A549 (cell line): ENCODE results near the gene RNASE7. TPM values are rescaled to one million over a fixed set of nuclear protein-coding genes. Genes with fewer than 3 reads are reported as not detected.

Source experiments
- ATAC-seq, 2 experiments: fragments of 200-7000 bp in 1 of 2; fragments of >200 bp in 1 of 2; cut with Nextera tagmentation in 1 of 2; cut with Tn5 transposase in 1 of 2; 3 replicates each; pipeline versions ENCODE4 v1.8.0 to v1.9.1; 2018 to 2020; ENCODE audit warnings: mild to moderate bottlenecking in 1 of 2, moderate library complexity in 1 of 2
- CTCF ChIA-PET: fragments of 300-600 bp; sonication (Branson Sonifier 250); formaldehyde crosslinking; extraction: SDS; loops from one replicate; lab custom pipeline; 2021; ENCODE audit warnings: antibody characterized with exemption, inconsistent platforms; lab: Yijun Ruan, JAX
- POLR2A ChIA-PET: fragments of 350-600 bp; formaldehyde crosslinking; extraction: SDS; loops from one replicate; lab custom pipeline; 2021; ENCODE audit warnings: antibody characterized with exemption, inconsistent platforms; lab: Yijun Ruan, JAX
- DNase-seq, 2 experiments: peaks; one replicate each; pipeline versions ENCODE4 v3.0.0 to v3.0.0-alpha.2; 2011 to 2016; ENCODE audit warnings: low read depth in 1 of 2, low spot score in 1 of 2
- FAIRE-seq: peaks from 2 replicates; lab custom pipeline; 2011; peaks lifted over from hg19 to GRCh38; lab: Jason Lieb, UNC
- H3K27ac ChIP-seq, 2 experiments: fragments of >200 bp; sonication (Bioruptor Twin); formaldehyde crosslinking; 3 replicates each; pipeline ENCODE4 v1.5.1; 2016 to 2017
- H3K4me1 ChIP-seq: fragments of >200 bp; sonication (Bioruptor Twin); formaldehyde crosslinking; 3 replicates; pipeline ENCODE4 v1.6.1; 2016
- H3K4me2 ChIP-seq: fragments of >200 bp; sonication (Bioruptor Twin); formaldehyde crosslinking; 3 replicates; pipeline ENCODE4 v1.6.1; 2016
- H3K4me3 ChIP-seq: fragments of >200 bp; sonication (Bioruptor Twin); formaldehyde crosslinking; 3 replicates; pipeline ENCODE4 v1.5.1; 2016
- H3K9me3 ChIP-seq: fragments of >200 bp; sonication (Bioruptor Twin); formaldehyde crosslinking; 3 replicates; pipeline ENCODE4 v1.6.1; 2016
- BHLHE40 ChIP-seq: IDR thresholded peaks from 2 replicates; pipeline ENCODE4 v1.6.1; 2012; ENCODE audit warnings: low read depth, low read length, inconsistent platforms
- CBX2 ChIP-seq: fragments of 200-600 bp; sonication (generic); IDR thresholded peaks from 2 replicates; pipeline ENCODE4 v1.6.1; 2016; ENCODE audit warnings: low read depth, mild to moderate bottlenecking, borderline replicate concordance
- CBX8 ChIP-seq: fragments of 200-600 bp; sonication (generic); IDR thresholded peaks from 2 replicates; pipeline ENCODE4 v1.6.1; 2016
- EP300 ChIP-seq, 2 experiments: fragments of >200 bp; sonication (Bioruptor Twin); formaldehyde crosslinking; IDR thresholded peaks; 2 replicates in 1 of 2; 3 replicates in 1 of 2; pipeline ENCODE4 v1.6.1; 2016 to 2017
- FOSB ChIP-seq: fragments of 250-450 bp; sonication (Bioruptor Pico); IDR thresholded peaks from 2 replicates; pipeline ENCODE4 v1.5.0; 2020; ENCODE audit warnings: mild to moderate bottlenecking, moderate library complexity
- HEYL ChIP-seq: fragments of 250-450 bp; sonication (Bioruptor Pico); IDR thresholded peaks from 2 replicates; pipeline ENCODE4 v1.8.0; 2021; ENCODE audit warnings: mild to moderate bottlenecking, moderate library complexity
- HOXA7 ChIP-seq: fragments of 250-450 bp; sonication (Bioruptor Pico); IDR thresholded peaks from 2 replicates; pipeline ENCODE4 v1.5.0; 2020; ENCODE audit warnings: mild to moderate bottlenecking, moderate library complexity
- HOXB13 ChIP-seq: fragments of 250-450 bp; sonication (Bioruptor Pico); IDR thresholded peaks from 2 replicates; pipeline ENCODE4 v1.5.0; 2020; ENCODE audit warnings: low read depth, mild to moderate bottlenecking, moderate library complexity
- HOXB5 ChIP-seq: fragments of 250-450 bp; sonication (Bioruptor Pico); IDR thresholded peaks from 2 replicates; pipeline ENCODE4 v1.5.0; 2020; ENCODE audit warnings: mild to moderate bottlenecking, moderate library complexity
- KDM1A ChIP-seq: fragments of 200-600 bp; sonication (generic); IDR thresholded peaks from 2 replicates; pipeline ENCODE4 v1.6.1; 2016; ENCODE audit warnings: low read depth, mild to moderate bottlenecking
- MAFK ChIP-seq: fragments of 450-650 bp; IDR thresholded peaks from 2 replicates; pipeline ENCODE4 v1.6.1; 2014; ENCODE audit not compliant: partially characterized antibody
- NR3C1 ChIP-seq: fragments of >200 bp; sonication (Bioruptor Twin); formaldehyde crosslinking; IDR thresholded peaks from 3 replicates; pipeline ENCODE4 v1.6.1; 2017
- RAD21 ChIP-seq, 2 experiments: fragments of >200 bp in 1 of 2; sonication (Bioruptor Twin) in 1 of 2; formaldehyde crosslinking in 1 of 2; IDR thresholded peaks in 1 of 2; conservative IDR thresholded peaks in 1 of 2; 2 replicates in 1 of 2; 3 replicates in 1 of 2; pipeline ENCODE4 v1.6.1; 2012 to 2018; ENCODE audit warnings: inconsistent platforms in 1 of 2
- REST ChIP-seq: fragments of 200-600 bp; sonication (generic); IDR thresholded peaks from 2 replicates; pipeline ENCODE4 v1.6.1; 2016; ENCODE audit warnings: antibody characterized with exemption, mild to moderate bottlenecking, moderate library complexity
- SMC3 ChIP-seq: fragments of >200 bp; sonication (Bioruptor Twin); formaldehyde crosslinking; IDR thresholded peaks from 3 replicates; pipeline ENCODE4 v1.6.1; 2018; ENCODE audit warnings: inconsistent platforms
- TP53 ChIP-seq: fragments of 250-450 bp; sonication (Bioruptor Pico); IDR thresholded peaks from 2 replicates; pipeline ENCODE4 v1.5.0; 2021; ENCODE audit warnings: mild to moderate bottlenecking, moderate library complexity
- USF2 ChIP-seq: fragments of 450-650 bp; IDR thresholded peaks from 2 replicates; pipeline ENCODE4 v1.6.1; 2014; ENCODE audit warnings: antibody characterized with exemption
- ZFP36 ChIP-seq: fragments of 450-650 bp; IDR thresholded peaks from 2 replicates; pipeline ENCODE4 v1.6.1; 2014; ENCODE audit warnings: borderline replicate concordance; ENCODE audit not compliant: partially characterized antibody
- ZNF302 ChIP-seq: fragments of 250-450 bp; sonication (Bioruptor Pico); IDR thresholded peaks from 2 replicates; pipeline ENCODE4 v1.9.0; 2021; ENCODE audit warnings: inconsistent platforms, mild to moderate bottlenecking, moderate library complexity
- whole genome bisulfite sequencing: methylation state at CpG from one replicate; pipeline ENCODE4 v1.1.6; 2017; ENCODE audit errors: missing lambda C conversion rate; 5-methylcytosine and 5-hydroxymethylcytosine counted together
- polyA plus RNA-seq, 4 experiments: library from polyadenylated mRNA; depleted of rRNA in 3 of 4; stranded (reverse); fragments of >200 nt; fragmentation: RNase III in 1 of 4; extraction: RNeasy Plus Mini Kit Qiagen cat#74134 plus additional on column Dnase treatment in 1 of 4; gene quantifications; 2 replicates in 3 of 4; 3 replicates in 1 of 4; pipeline ENCODE4 v1.2.3, GENCODE V29; 2011 to 2017
- TF ChIP-seq, protein P1 (sequence below): fragments of >200 bp; sonication (Bioruptor Twin); formaldehyde crosslinking; IDR thresholded peaks from 3 replicates; pipeline ENCODE4 v1.5.1; 2016
- TF ChIP-seq, protein P2 (sequence below): fragments of >200 bp; sonication (Bioruptor Twin); formaldehyde crosslinking; IDR thresholded peaks from 2 replicates; pipeline ENCODE4 v1.6.1; 2016
- TF ChIP-seq, protein P3 (sequence below): fragments of >200 bp; sonication (Bioruptor Twin); formaldehyde crosslinking; IDR thresholded peaks from 3 replicates; pipeline ENCODE4 v1.6.1; 2016
- TF ChIP-seq, protein P4 (sequence below): IDR thresholded peaks from 2 replicates; pipeline ENCODE4 v1.6.1; 2012; ENCODE audit warnings: low read depth, borderline replicate concordance
- TF ChIP-seq, protein P5 (sequence below): IDR thresholded peaks from 2 replicates; pipeline ENCODE4 v1.6.1; 2012

Gene RNASE7
- polyA plus RNA-seq, 2 of the 4 experiments (the other 2 are of a cell fraction), result not detected

- Histone ChIP-seq H3K4me3 (no peak overlapping the region), H3K4me1 (peaks cover 24% of the 10 kb centered on the region), H3K27ac (no peak overlapping the region)
- DNase-seq (peak in 1 of 2 experiments; percentile 58), FAIRE-seq (no peak), ATAC-seq (peak; percentile 25 to 62; a peak in 4 of 6 replicates)
- CTCF ChIA-PET, result interaction anchor here (0.8 to 13.7 kb wide), 16 partner anchors 13 to 254 kb away, joined by 3 to 369 read pairs (median 4); partner anchors contain the start of genes ARHGEF40 and TMEM253
- TF ChIP-seq, protein P1, sequence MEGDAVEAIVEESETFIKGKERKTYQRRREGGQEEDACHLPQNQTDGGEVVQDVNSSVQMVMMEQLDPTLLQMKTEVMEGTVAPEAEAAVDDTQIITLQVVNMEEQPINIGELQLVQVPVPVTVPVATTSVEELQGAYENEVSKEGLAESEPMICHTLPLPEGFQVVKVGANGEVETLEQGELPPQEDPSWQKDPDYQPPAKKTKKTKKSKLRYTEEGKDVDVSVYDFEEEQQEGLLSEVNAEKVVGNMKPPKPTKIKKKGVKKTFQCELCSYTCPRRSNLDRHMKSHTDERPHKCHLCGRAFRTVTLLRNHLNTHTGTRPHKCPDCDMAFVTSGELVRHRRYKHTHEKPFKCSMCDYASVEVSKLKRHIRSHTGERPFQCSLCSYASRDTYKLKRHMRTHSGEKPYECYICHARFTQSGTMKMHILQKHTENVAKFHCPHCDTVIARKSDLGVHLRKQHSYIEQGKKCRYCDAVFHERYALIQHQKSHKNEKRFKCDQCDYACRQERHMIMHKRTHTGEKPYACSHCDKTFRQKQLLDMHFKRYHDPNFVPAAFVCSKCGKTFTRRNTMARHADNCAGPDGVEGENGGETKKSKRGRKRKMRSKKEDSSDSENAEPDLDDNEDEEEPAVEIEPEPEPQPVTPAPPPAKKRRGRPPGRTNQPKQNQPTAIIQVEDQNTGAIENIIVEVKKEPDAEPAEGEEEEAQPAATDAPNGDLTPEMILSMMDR, result peak; percentile 47
- TF ChIP-seq SMC3 (peak; percentile 45; the same call in 2 of the 3 replicates), RAD21 (conservative IDR thresholded peaks at IDR 0.05 in 1 of 2, IDR thresholded peaks at IDR 0.05 in 1 of 2) (peak; percentile 36 to 40; a peak in 4 of 5 replicates), KDM1A (no peak)
- TF ChIP-seq, protein P2, sequence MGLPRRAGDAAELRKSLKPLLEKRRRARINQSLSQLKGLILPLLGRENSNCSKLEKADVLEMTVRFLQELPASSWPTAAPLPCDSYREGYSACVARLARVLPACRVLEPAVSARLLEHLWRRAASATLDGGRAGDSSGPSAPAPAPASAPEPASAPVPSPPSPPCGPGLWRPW, result no peak
- TF ChIP-seq, all 56 proteins: peak for 3
- Histone ChIP-seq H3K9me3 (no peaks in the 10 kb centered on the region), H3K4me2 (no peak overlapping the region)
- POLR2A ChIA-PET, result interaction anchor here (1.3 to 3.8 kb wide), 4 partner anchors 14 to 75 kb away, joined by 4 to 11 read pairs (median 6); partner anchors contain the start of gene ARHGEF40
- 66% methylated on average over 10 of the region's 45 CpGs for WGBS
Measured at GRCh38 chr14:21090194-21090939, 48.2 kb downstream of the RNASE7 start.

GRCh38 chr14:21090940-21091663, 48.9 kb downstream of the RNASE7 start:
- H3K9me3 ChIP-seq, result no peaks in the 10 kb centered on the region
- H3K4me1 ChIP-seq, result peaks cover 28% of the 10 kb centered on the region
- no peak overlapping the region for H3K4me3 ChIP-seq
- no peak for ATAC-seq
- FAIRE-seq, result no peak
- TF ChIP-seq HEYL, result no peak
- TF ChIP-seq ZNF302 (CRISPR knock-in tag), result no peak
- no peak for TF ChIP-seq HOXA7 (CRISPR knock-in tag)
- TF ChIP-seq, protein P3, sequence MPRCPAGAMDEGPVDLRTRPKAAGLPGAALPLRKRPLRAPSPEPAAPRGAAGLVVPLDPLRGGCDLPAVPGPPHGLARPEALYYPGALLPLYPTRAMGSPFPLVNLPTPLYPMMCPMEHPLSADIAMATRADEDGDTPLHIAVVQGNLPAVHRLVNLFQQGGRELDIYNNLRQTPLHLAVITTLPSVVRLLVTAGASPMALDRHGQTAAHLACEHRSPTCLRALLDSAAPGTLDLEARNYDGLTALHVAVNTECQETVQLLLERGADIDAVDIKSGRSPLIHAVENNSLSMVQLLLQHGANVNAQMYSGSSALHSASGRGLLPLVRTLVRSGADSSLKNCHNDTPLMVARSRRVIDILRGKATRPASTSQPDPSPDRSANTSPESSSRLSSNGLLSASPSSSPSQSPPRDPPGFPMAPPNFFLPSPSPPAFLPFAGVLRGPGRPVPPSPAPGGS, result no peak
- TF ChIP-seq MAFK, result no peak
- TF ChIP-seq TP53, result no peak
- TF ChIP-seq, protein P4, sequence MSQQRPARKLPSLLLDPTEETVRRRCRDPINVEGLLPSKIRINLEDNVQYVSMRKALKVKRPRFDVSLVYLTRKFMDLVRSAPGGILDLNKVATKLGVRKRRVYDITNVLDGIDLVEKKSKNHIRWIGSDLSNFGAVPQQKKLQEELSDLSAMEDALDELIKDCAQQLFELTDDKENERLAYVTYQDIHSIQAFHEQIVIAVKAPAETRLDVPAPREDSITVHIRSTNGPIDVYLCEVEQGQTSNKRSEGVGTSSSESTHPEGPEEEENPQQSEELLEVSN, result no peak
- TF ChIP-seq HOXB13 (CRISPR knock-in tag), result no peak
- TF ChIP-seq, protein P5, sequence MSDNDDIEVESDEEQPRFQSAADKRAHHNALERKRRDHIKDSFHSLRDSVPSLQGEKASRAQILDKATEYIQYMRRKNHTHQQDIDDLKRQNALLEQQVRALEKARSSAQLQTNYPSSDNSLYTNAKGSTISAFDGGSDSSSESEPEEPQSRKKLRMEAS, result no peak
- TF ChIP-seq ZFP36, result no peak
- TF ChIP-seq USF2, result no peak
- TF ChIP-seq CBX8, result no peak
- TF ChIP-seq NR3C1, result no peak
- TF ChIP-seq HOXB5, result no peak
- TF ChIP-seq EP300 (IDR thresholded peaks at IDR 0.05), result no peak
- TF ChIP-seq FOSB, result no peak
- TF ChIP-seq BHLHE40, result no peak
- no peak for TF ChIP-seq REST
- TF ChIP-seq CBX2, result no peak
- no peak overlapping the region for H3K4me2 ChIP-seq
- ChIA-PET CTCF (interaction anchor here (0.6 to 13.7 kb wide), 28 partner anchors 14 to 254 kb away, joined by 3 to 369 read pairs (median 10); partner anchors contain the start of genes ARHGEF40, RNASE13, RNASE7 and RNASE8), POLR2A (interaction anchor here (1.8 to 3.8 kb wide), 4 partner anchors 13 to 23 kb away, joined by 6 to 19 read pairs (median 8); partner anchors contain the start of gene ARHGEF40)
- WGBS, result 94% methylated on average over 42 of the region's 45 CpGs
- no peak overlapping the region for H3K27ac ChIP-seq
- DNase-seq, result no peak
